Measurements from ENCODE around the gene PIK3R6. TPM values are rescaled to one million over a fixed set of nuclear protein-coding genes. Genes with fewer than 3 reads are reported as not detected.

PIK3R6 gene
- total and polyA plus RNA-seq, 10 of the 15 experiments (the other 5 are each of a cell fraction or from before 2014, with no cell fraction given), result 6.7 to 146 (median 68.2) TPM

- no peak for DNase-seq (ENCODE audit: low read depth, low spot score)
- BruUV-seq (replicated peaks), result no TSS peak
- H3K27ac ChIP-seq (ENCODE audit: control insufficient read depth, insufficient read depth), result no peak overlapping the region
- H2AFZ ChIP-seq (ENCODE audit: control insufficient read depth, low read depth, low read length), result no peak overlapping the region
- TF ChIP-seq PRDM15 (CRISPR knock-in tag; IDR thresholded peaks at IDR 0.05) (no peak), CHD4 (IDR thresholded peaks at IDR 0.05) (no peak), STAT3 (IDR thresholded peaks at IDR 0.05; ENCODE audit: low read depth, low read length) (no peak), POLR2A (IDR thresholded peaks at IDR 0.05; ENCODE audit: low read depth, low read length) (peak; percentile 41; the same call in 1 of the 2 replicates), CHD1 (IDR thresholded peaks at IDR 0.05; ENCODE audit: low read depth, low read length) (no peak), BMI1 (IDR thresholded peaks at IDR 0.05; ENCODE audit: borderline replicate concordance) (no peak), ZZZ3 (IDR thresholded peaks at IDR 0.05; ENCODE audit: control insufficient read depth, insufficient read length, low read depth) (no peak), SIN3A (IDR thresholded peaks at IDR 0.05; ENCODE audit: low read depth, low read length) (no peak)
- H3K9ac ChIP-seq (ENCODE audit: control insufficient read depth, insufficient read depth, low read length), result no peak overlapping the region
- H3K4me1 ChIP-seq (ENCODE audit: control insufficient read depth, insufficient read depth, low read length), result peaks cover 29% of the 10 kb centered on the region
- no peaks in the 10 kb centered on the region for H3K9me3 ChIP-seq (replicated peaks; ENCODE audit: control insufficient read depth, insufficient read depth, low read length)
- ChIA-PET RAD21 (ENCODE audit: unreplicated experiment) (interaction anchor here (1.3 to 5.5 kb wide), 3 partner anchors 11 to 87 kb away, joined by 4 to 40 read pairs (median 8); no protein-coding TSS in a partner anchor), SMC1A (ENCODE audit: uncharacterized antibody, unreplicated experiment) (interaction anchor here (0.9 to 6.2 kb wide), 10 partner anchors 8 to 87 kb away, joined by 3 to 40 read pairs (median 7); no protein-coding TSS in a partner anchor), POLR2A (interaction anchor here (0.8 to 2.6 kb wide), 8 partner anchors 10 to 53 kb away, joined by 3 to 14 read pairs (median 6); no protein-coding TSS in a partner anchor), CTCF (interaction anchor here (1.7 to 6.2 kb wide), 4 partner anchors 11 to 86 kb away, joined by 3 to 45 read pairs (median 6); no protein-coding TSS in a partner anchor)
- H4K20me1 ChIP-seq (ENCODE audit: control insufficient read depth, insufficient read depth), result no peaks in the 10 kb centered on the region
- FAIRE-seq, result no peak
- intact Hi-C loops (cut with micrococcal nuclease; ENCODE audit: unreplicated experiment), result no loop called here
- in situ Hi-C loops (cut with MboI), result no loop called here
- peaks cover 23 to 31% of the 10 kb centered on the region in 2 experiments for H3K36me3 ChIP-seq (ENCODE audit: control insufficient read depth in 2 of 2, insufficient read depth in 2 of 2, low read length in 1 of 2)
- no peak overlapping the region for H3K4me2 ChIP-seq (ENCODE audit: control insufficient read depth, insufficient read depth)
- 93% methylated on average over 18 of the region's 18 CpGs for WGBS (ENCODE audit: insufficient coverage, insufficient replicate concordance, low lambda C conversion rate, missing lambda C conversion rate)
- ATAC-seq, result no peak
- H3K4me3 ChIP-seq, result no peak overlapping the region
- no peaks in the 10 kb centered on the region for H3K27me3 ChIP-seq (replicated peaks in 1 of 2; ENCODE audit: control insufficient read depth in 2 of 2, insufficient read depth in 2 of 2, low read length in 1 of 2)
- peaks cover 13% of the 10 kb centered on the region for H3K79me2 ChIP-seq (ENCODE audit: control insufficient read depth, insufficient read depth, low read length)
These were observed 43.6 kb upstream of the PIK3R6 start for GRCh38 chr17:8910969-8911604.

Data from GM12878 (cell line).